Body of pancreas (tissue), 4 donors: ENCODE measurements around the gene TMEM222.

Source experiments
- CTCF ChIP-seq, 7 experiments: fragments of 450-650 bp in 4 of 7; fragments of 200-600 bp in 3 of 7; sonication (generic) in 3 of 7; IDR thresholded peaks; one replicate each; pipeline ENCODE4 v1.5.1; 2016 to 2019; ENCODE audit warnings: antibody characterized with exemption in 7 of 7
- POLR2A ChIP-seq, 3 donors: fragments of 450-650 bp; IDR thresholded peaks; one replicate each; pipeline ENCODE4 v1.6.1; 2016; ENCODE audit warnings: antibody characterized with exemption in 3 of 3, mild to moderate bottlenecking in 2 of 3

GRCh38 chr1:27284425-27285273 lies 37.3 kb upstream of the TMEM222 start:
- peak; percentile 67 to 91 (median 76) for TF ChIP-seq CTCF (IDR thresholded peaks at IDR 0.05)
- TF ChIP-seq POLR2A (IDR thresholded peaks at IDR 0.05), result no peak
